ENCODE data around the gene CDKL4.
"Not testable (repeated sequence)": the region's sequence is repeated elsewhere in the genome, so short reads cannot be mapped to it uniquely, and the experiment has no call there.

The CDKL4 gene

DNA sequence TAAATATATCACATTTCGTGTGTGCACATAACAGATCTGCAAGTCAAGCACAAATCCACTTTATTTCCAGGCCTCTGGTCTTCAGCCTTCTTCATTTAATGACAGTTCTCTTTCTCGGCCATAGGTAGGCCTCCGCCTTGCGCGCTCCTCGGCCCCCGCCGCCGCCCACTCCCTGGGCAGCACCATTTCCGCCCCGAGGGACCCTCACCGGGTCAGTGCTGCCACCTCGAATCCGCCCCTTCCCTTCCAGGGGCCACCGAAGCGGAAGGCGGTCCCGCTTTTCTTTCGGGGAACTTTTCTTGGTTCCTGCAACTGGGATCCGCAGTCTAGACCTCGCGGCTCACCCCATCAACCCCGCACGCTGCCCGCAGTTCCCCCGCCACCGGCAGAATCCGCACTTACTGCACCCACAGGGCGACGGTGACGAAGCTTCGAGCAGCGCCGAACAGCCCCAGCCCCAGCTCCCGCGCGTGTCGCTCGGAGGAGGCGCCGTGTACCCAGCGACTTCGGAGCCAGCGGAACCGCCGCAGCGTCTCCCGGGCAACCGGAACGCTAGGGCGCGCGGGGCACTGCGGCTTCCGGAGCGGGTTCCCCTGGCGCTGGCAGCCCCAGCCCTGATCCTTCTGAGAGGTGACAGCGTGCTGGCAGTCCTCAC lies at the start of gene CDKL4:
CDKL4 (minus strand) TSS at position 502 of the 655 bp plus-strand sequence.
- no peak for DNase-seq (ENCODE audit: low read depth)

DNA sequence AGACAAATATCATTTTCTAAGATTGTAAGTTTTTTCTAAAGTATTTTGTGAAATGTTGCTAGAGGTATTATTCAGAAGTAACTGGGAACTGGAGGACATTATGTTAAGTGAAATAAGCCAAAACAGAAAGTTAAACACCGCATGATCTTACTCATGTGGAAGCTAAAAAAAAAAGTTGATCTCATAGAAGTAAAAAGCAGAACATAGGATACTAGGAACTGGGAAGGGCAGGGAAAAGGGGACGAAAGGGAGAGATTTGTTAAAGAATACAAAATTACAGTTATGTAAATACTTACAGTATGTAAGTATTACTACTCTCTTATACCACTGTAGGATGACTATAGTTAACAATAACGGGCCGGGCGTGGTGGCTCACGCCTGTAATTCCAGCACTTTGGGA lies 46.7 kb upstream of the CDKL4 start:
- no peak for DNase-seq (ENCODE audit: low read depth)

DNA sequence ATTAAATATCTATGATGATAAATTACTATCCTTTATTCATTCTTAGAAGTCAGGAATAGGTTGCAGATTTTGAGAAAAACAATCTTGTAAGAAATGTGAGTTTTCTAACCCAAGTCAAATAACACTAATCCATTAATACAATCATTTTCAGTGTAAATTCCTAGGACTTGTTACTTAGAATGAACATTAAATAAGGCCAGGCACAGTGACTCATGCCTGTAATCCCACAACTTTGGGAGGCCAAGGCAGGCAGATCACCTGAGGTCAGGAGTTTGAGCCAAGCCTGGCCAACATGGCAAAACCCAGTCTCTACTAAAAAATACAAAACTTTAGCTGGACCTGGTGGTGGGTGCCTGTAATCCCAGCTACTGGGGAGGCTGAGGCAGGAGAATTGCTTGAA lies 45.8 kb upstream of the CDKL4 start:
- no peak for DNase-seq (ENCODE audit: low read depth)

DNA sequence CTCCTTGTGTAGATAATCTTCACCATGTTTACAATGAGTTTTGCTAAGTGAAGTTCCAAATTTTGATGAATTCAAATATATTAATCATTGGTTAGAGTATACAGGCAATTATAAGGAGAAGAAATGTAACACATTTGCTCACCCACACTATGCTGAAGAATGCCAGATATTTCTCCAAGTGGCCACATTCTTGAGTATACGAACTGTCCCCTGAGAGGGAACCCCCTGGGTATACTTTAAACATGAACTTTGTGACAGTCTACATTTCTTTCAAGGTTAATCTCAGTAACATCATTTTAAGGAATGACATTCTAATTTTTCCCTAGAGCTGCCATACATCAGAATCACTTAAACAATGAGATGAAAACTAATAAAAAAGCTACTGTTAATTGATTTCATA lies 39.8 kb upstream of the CDKL4 start:
- no peak for DNase-seq (ENCODE audit: low read depth)

DNA sequence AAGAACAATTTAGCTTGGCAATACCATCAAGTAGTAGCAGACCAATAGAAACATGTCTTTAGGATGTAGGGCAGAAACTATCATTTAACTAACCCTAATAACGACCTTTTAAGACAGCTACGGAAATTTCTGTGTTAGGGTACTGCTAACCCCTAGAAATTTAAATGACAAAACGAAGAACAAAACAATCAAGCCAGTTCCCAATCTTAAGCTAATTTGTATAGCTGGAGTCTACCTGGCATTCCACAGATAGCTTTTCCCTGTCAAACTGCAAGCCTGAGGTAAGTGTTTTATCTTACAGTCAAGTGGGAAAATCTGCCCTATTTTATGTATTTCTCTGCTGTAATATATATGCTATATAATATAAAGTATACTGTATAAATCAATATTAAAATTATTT lies 37.6 kb upstream of the CDKL4 start:
- no peak for DNase-seq (ENCODE audit: low read depth)

DNA sequence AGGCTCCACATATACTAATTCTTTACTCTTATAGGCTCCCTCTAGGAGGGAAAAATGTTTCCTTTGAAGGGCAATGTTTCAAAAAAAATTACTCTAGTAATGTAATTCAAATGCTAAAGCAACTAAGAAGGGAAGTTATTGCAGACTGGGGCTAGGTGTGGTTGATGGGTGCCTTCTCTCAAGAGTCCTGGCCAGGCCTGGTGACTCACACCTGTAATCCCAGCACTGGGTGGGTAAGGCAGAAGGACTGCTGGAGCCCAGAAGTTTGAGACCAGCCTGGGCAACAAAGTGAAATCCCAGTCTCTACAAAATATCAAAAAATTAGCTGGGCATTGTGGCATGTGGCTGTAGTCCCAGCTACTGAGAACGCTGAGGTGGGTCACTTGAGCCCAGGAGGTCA lies 31.2 kb upstream of the CDKL4 start:
- DNase-seq (ENCODE audit: low read depth) = no peak

DNA sequence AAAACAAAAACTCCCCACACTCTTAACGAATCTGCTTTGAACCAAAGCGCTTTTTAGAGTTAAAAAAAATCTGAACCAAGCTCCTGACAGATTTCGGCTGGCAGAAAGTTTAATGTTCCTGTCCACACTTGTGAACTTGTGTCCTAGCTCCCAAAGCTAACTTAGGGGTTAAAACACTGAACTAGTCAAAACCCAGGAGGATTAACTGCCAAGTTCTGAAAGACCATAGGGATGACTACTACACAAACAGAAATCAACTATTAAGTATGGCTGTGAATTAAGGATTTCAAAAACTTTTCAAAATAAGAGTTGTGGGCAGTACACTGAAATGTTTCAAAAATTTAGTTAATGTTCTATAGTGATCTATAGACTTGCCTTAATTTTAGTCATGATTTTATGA lies 26.2 kb upstream of the CDKL4 start:
- DNase-seq (ENCODE audit: low read depth) = no peak

DNA sequence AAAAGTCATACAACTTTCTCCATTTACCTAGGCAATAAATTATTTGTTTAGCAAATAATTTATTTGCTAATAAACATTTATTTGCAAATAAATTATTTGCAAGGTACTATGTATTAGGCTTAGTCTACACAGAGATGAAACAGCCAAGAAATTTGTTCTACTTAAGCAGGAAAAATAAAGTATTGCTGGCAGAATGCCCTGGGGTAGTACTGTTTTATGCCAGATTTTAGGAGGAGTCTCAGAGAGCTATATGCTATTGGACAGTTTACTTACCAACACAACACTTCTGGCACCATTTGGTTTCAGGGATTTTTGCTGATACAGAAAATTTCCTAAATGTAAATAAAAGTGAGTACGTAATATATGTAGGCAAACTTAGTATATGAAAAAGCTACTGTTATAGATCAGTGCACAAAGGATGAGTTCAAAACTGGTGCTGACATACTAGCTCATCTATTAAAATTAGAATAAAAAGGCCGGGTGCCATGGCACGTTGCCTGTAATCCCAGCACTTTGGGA lies 23.2 kb upstream of the CDKL4 start:
- no peak for DNase-seq (ENCODE audit: low read depth)

DNA sequence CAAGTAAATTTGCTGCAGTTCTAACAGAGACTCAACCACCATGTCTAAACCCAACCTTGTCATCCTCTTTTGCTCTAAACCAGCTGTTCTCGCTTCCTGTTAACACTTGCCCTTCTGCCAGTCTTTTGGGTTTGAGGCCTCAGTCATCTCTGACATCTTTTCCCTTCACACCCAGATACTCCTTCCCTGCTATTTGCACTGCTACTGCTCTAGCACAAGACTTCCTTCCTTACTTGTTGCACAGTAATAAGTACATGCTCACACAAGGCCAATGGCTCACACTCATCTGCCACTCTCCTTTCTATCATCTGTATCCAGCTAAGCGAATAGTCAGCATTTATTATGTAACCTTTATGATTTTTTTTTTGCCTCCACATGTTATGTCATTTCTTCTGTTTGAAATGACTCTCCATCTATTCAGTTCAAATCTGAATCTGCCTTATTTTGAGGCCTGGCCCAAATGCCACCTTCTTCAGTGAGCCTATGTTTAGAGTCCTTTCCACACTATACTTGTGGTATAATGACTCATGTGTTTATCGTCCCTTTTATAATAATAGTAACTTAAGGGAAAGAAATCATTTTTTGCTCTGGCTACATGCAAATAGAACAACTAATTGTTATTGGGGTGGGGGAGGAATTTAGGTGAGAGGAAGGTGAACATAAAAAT lies 22.5 kb upstream of the CDKL4 start:
- no peak for DNase-seq (ENCODE audit: low read depth)

DNA sequence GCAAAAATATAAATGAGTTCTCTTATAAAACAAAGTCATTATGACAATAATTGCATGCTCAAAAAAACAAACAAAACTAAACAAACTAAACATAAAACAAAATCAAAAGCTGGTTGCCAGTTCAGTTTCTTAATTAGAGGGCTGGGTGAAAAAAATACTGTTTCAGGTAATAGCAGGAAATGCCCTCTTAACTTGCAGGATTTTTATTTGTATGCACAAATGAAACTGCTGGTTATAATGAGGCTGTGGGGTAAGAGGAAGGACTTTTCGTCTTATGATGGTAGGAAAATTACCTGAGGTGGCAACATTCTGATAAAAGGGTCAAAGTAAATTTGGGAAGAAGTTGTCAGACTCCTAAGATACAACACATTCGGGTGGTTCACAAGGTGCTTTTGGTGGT lies 21.5 kb upstream of the CDKL4 start:
- DNase-seq (ENCODE audit: low read depth) = no peak

DNA sequence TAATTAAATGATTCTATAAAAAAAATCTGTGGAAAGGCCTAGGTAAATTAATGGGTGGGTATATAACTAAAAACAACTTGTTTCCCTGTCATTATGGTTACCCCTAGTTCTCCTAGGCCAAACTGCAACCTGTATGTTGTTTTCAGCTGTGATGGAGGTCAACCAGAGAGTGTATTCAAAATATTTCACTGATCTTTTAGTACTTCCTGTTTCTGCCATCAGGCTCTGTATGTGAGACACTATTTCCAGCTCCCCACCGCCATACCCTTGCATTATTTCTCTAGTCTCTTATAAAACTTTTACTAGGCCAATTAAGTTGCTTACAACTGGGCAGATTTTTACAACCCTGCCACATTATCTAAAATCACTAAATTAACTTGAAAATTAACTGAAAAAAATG lies 21.0 kb upstream of the CDKL4 start:
- DNase-seq (ENCODE audit: low read depth) = no peak

DNA sequence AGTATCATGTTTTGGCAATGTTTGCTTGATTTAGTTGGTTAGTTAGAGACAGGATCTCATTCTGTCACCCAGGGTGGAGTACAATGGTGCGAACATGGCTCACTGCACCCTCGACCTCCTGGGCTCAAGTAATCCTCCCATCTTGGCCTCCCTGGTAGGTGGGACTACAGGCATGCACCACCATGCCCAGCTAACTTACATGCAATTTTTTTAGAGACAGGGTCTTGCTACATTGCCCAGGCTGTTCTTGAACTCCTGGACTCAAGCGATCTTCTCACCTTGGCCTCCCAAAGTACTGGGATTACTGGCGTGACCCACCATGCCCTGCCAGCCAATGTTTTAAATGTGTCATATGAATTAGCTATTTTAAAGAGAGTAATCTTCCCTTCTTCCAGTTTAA lies 16.3 kb upstream of the CDKL4 start:
- DNase-seq (ENCODE audit: low read depth) = no peak

DNA sequence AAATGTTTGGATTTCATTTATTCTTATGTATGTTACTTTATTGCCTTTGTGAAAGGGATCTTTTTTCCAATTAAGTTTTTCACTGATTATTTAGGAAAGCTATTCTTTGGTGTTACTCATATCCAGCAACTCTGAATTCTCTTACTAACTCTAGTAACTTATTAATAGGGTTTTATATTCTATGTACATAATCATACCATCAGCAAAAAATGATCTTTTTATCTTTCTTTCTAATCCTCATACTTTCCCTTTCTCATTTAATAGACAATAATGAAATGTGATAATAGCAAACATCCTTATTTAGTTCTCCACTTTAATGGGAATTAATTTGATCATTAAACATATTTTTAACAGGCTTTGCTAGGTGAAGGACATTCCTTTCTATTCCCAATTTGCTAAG lies 12.3 kb upstream of the CDKL4 start:
- DNase-seq (ENCODE audit: low read depth) = no peak

DNA sequence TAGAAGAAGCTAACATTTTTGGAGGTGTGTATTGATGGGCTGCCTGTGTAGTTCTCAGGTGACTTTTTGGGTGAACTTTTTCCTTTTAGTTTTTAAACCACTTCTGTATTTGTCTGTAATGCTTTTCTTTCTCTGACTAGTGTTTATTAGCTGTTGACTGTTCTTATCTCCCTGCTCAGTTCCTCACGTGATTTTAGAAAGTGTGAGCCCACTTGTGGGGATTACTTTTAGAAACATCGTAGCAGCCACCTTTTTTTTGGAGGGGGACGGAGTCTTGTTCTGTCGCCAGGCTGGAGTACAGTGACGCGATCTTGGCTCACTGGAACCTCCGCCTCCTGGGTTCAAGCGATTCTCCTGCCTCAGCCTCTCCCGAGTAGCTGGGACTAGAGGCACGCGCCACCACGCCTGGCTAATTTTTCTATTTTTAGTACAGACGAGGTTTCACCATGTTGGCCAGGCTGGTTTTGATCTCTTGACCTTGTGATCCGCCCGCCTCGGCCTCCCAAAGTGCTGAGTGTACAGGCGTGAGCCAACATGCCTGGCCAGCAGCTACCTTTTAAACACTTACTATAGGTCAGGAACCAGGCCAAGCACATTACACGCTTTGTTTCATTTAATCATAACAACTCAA lies 9.2 kb upstream of the CDKL4 start:
- DNase-seq (ENCODE audit: low read depth) = no peak

DNA sequence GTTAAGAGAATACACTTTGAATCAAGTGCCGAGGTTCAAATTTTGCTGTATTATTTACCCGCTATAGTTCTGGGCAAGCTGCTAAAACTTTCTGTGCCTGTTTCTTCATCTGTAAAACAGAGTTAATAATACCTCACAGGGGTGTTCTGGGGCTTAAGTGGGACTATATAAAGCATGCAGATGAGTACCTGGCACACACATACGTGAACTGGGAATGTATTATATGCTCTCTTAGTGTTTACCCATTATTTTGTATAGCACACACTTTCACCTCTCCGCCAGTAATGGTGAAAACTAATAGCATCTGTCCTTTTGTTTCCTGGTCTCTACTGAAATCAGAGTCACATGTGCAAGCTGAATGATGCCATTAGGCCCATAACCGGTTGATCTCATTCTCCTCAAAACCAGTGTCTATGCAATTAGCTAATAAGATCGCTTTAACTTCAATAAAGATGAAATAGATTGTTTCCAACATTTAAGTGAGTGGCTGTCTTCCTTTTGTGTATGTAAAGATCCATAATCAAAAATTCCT lies 3.8 kb upstream of the CDKL4 start:
- no peak for DNase-seq (ENCODE audit: low read depth)

DNA sequence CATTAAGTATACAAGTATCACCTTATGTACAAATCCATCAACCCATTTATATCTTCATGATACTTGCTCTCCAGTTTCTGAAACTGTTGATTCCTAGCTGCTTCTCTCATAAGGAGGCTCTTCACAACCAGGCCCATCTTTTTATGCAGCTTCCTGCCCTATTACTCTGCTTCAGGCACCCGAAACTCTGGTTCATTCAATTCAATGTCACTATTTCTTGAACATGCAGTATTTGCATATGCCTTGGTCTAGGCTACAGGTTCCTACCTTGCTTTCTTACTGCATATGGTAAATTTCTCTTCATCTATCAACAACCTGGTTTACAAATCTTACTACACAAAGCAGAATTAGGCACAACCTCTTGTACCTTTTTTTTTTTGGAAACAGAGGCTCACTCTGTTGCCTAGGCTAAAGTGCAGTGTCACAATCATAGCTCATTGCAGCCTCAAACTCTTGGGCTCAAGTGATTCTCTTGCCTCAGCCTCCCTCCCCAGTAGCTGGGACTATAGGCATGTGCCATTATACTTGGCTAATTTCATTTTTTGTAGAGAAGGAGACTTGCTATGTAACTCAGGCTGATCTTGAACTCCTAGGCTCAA lies 2.7 kb upstream of the CDKL4 start:
- DNase-seq (ENCODE audit: low read depth) = no peak

DNA sequence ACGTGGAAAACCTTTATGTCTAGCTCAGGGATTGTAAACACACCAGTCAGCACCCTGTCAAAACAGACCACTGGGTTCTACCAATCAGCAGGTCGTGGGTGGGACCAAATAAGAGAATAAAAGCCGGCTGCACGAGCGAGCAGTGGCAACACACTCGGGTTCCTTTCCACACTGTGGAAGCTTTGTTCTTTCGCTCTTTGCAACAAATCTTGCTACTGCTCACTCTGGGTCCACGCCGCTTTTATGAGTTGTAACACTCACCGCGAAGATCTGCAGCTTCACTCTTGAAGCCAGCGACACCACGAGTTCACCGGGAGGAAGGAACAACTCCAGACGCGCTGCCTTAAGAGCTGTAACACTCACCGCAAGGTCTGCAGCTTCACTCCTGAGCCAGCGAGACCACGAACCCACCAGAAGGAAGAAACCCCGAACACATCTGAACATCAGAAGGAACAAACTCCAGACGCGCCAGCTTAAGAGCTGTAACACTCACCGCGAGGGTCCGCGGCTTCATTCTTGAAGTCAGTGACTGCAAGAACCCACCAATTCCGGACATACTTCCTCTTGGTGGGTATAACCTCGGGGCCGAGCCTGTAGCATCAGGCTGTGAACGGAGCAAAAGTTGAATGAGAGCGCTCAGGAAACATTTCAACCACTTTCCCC lies 1.3 kb upstream of the CDKL4 start:
- not testable (repeated sequence) for DNase-seq (ENCODE audit: low read depth)

DNA sequence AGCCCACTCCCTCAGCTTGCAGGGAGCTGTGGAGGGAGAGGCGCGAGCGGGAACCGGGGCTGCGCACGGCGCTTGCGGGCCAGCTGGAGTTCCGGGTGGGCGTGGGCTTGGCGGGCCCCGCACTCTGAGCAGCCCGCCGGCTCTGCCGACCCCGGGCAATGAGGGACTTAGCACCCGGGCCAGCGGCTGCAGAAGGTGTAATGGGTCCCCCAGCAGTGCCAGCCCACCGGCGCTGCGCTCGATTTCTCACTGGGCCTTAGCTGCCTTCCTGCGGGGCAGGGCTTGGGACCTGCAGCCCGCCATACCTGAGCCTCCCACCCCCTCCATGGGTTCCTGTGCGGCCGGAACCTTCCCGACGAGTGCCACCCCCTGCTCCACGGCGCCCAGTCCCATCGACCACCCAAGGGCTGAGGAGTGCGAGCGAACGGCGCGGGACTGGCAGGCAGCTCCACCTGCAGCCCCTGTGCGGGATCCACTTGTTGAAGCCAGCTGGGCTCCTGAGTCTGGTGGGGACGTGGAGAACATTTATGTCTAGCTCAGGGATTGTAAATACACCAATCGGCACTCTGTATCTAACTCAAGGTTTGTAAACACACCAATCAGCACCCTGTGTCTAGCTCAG lies 582 bp upstream of the CDKL4 start:
- DNase-seq (ENCODE audit: low read depth) = not testable (repeated sequence)

DNA sequence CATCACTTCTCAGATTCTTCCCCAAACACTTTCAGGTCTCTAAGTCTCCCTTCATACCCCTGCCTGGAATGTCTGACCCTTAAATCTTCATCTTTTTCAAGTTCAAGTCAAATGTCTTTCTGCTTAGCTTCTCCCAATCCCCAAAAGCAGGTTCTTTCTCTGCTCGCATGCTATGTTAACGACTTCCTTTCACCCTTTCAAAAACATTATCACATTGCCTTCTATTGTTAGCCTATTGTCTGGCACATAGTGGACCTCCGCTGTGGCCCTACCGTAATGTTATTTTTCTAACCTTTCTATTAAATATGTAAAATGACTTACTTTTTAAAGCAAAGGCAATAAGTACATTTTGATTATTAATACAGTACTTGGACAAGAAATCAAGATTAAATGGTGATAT lies 2.2 kb downstream of the CDKL4 start:
- DNase-seq (ENCODE audit: low read depth) = no peak

DNA sequence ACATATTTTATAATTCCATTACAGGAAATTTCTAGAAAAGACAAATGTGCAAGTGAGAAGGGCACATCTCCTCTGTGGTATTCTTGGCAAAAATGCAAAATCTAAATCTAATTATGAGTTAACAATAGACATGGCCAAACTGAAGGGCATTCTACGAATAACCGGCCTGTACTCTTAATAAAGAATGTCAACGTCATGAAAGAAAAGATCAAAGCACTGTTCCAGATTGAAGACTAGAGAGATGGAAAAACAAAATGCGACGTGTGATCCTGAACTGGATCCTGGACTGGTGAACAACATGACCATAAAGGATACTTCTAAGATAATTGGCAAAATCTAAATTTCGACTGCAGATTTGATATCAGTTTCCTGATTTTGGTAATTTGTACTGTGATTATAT lies 3.0 kb downstream of the CDKL4 start:
- no peak for DNase-seq (ENCODE audit: low read depth)

DNA sequence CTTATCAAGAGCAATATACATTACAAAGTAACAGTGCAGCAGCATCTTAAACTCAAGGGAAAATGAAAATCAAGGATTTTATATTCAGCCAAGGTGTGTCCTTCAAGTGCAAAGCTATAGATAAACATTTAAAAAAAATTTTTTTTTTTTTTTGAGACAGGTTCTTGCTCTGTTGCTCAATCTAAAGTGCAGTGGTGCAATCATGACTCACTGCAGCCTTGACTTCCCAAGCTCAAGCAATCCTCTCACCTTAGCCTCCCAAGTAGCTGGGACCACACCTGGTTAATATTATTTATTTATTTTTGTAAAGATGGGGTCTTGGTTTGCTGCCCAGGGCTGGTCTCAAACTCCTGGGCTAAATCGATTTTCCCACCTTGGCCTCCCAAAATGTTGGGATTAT lies 9.0 kb downstream of the CDKL4 start:
- DNase-seq (ENCODE audit: low read depth) = no peak

DNA sequence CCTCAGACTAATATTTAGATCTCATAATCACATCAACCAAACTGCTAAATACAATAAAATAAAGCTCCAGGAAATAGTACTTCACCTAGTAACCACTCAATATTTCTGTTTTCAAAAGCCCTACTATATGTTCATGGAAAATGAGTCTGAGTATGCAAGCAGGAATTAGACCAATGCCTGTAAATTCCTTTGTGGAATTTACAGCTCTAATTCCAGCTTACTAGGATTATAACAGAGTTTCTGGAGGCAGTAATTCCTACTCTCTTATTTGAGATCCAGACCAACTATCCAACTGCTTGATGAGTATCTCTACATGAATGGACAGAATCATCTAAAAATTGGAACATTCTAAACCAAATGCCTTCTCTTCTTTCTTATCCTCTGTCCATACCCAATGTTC lies 11.6 kb downstream of the CDKL4 start:
- no peak for DNase-seq (ENCODE audit: low read depth)

Data from HS-5 (cell line).